GM23338 (cell line): ENCODE results near the gene PCED1A. TPM values are rescaled to one million over a fixed set of nuclear protein-coding genes. Genes with fewer than 3 reads are reported as not detected.
A peak's percentile ranks its signal among the peaks of the same experiment; 100 is the strongest.

Experiments used
- ATAC-seq: fragments of 200-7000 bp; cut with Tn5 transposase; 3 replicates; pipeline ENCODE4 v1.9.1; 2020
- DNase-seq: peaks from one replicate; pipeline ENCODE4 v3.0.0-alpha.2; 2015; ENCODE audit warnings: low spot score
- H2AFZ ChIP-seq: fragments of 200-600 bp; sonication (generic); 2 replicates; pipeline ENCODE4 v1.8.0; 2016; ENCODE audit warnings: antibody characterized with exemption, mild to moderate bottlenecking, moderate library complexity
- H3F3A ChIP-seq: fragments of 200-600 bp; sonication (generic); replicated peaks from 2 replicates; pipeline ENCODE4 v1.8.0; 2017; ENCODE audit warnings: antibody characterized with exemption, mixed run types, low read depth
- H3K27ac ChIP-seq: fragments of 200-600 bp; sonication (generic); 2 replicates; pipeline ENCODE4 v1.6.1; 2016; ENCODE audit warnings: low read depth
- H3K27me3 ChIP-seq: fragments of 200-600 bp; sonication (generic); 2 replicates; pipeline ENCODE4 v1.8.0; 2016; ENCODE audit warnings: mild to moderate bottlenecking, mixed run types, moderate library complexity; ENCODE audit not compliant: insufficient read depth
- H3K36me3 ChIP-seq: fragments of 200-600 bp; sonication (generic); 2 replicates; pipeline ENCODE4 v1.8.0; 2016; ENCODE audit warnings: mild to moderate bottlenecking; ENCODE audit not compliant: insufficient read depth
- H3K4me1 ChIP-seq: fragments of 200-600 bp; sonication (generic); 2 replicates; pipeline ENCODE4 v1.8.0; 2016; ENCODE audit warnings: mild to moderate bottlenecking, moderate library complexity; ENCODE audit not compliant: insufficient read depth
- H3K4me2 ChIP-seq: fragments of 200-600 bp; sonication (generic); 2 replicates; pipeline ENCODE4 v1.7.1; 2017; ENCODE audit warnings: mixed run types
- H3K4me3 ChIP-seq: fragments of 200-600 bp; sonication (generic); 2 replicates; pipeline ENCODE4 v1.6.1; 2016; ENCODE audit warnings: mixed run types
- H3K79me2 ChIP-seq: fragments of 200-600 bp; sonication (generic); replicated peaks from 2 replicates; pipeline ENCODE4 v1.8.0; 2017; ENCODE audit warnings: mild to moderate bottlenecking; ENCODE audit not compliant: insufficient read depth
- H3K9me2 ChIP-seq: fragments of 200-600 bp; sonication (generic); 2 replicates; pipeline ENCODE4 v1.8.0; 2017; ENCODE audit not compliant: insufficient read depth
- H4K20me1 ChIP-seq: fragments of 200-600 bp; sonication (generic); replicated peaks from 2 replicates; pipeline ENCODE4 v1.8.0; 2017; ENCODE audit warnings: mild to moderate bottlenecking; ENCODE audit not compliant: insufficient read depth
- H3K27ac Mint-ChIP-seq: 2 replicates; pipeline ENCODE4 v1.8.0; 2020; ENCODE audit warnings: inconsistent platforms, mild to moderate bottlenecking, moderate library complexity, mixed read lengths
- H3K27me3 Mint-ChIP-seq: 3 replicates; pipeline ENCODE4 v1.8.0; 2022; ENCODE audit warnings: low read depth, mild to moderate bottlenecking, moderate library complexity, mixed read lengths, inconsistent platforms; ENCODE audit not compliant: insufficient read depth, poor library complexity
- H3K36me3 Mint-ChIP-seq: 3 replicates; pipeline ENCODE4 v1.8.0; 2021; ENCODE audit warnings: low read depth, mild to moderate bottlenecking, inconsistent platforms, moderate library complexity, mixed read lengths
- H3K4me1 Mint-ChIP-seq: 3 replicates; pipeline ENCODE4 v1.8.0; 2020; ENCODE audit warnings: mild to moderate bottlenecking, inconsistent platforms, mixed read lengths
- H3K4me3 Mint-ChIP-seq: 3 replicates; pipeline ENCODE4 v1.8.0; 2021; ENCODE audit warnings: moderate library complexity, mild to moderate bottlenecking, inconsistent platforms, mixed read lengths
- H3K9me3 Mint-ChIP-seq: 3 replicates; pipeline ENCODE4 v1.8.0; 2020; ENCODE audit warnings: moderate library complexity, mild to moderate bottlenecking, inconsistent platforms, mixed read lengths
- CREB1 ChIP-seq: fragments of 250-450 bp; sonication (Bioruptor Pico); IDR thresholded peaks from 2 replicates; pipeline ENCODE4 v1.5.0; 2020; ENCODE audit warnings: low read depth, mild to moderate bottlenecking, moderate library complexity
- CTCF ChIP-seq, 2 experiments: fragments of 200-600 bp in 1 of 2; sonication (generic) in 1 of 2; conservative IDR thresholded peaks; 2 replicates each; pipeline versions ENCODE4 v1.5.1 to v1.6.1; 2016 to 2017; ENCODE audit warnings: antibody characterized with exemption in 2 of 2, low read depth in 2 of 2, mild to moderate bottlenecking in 2 of 2, moderate library complexity in 1 of 2
- ETS1 ChIP-seq: IDR thresholded peaks from 2 replicates; pipeline ENCODE4 v1.6.1; 2016; ENCODE audit warnings: antibody characterized with exemption
- EZH2 ChIP-seq: fragments of 200-600 bp; sonication (generic); IDR thresholded peaks from one replicate; pipeline ENCODE4 v1.8.0; 2017; ENCODE audit warnings: antibody characterized with exemption, mild to moderate bottlenecking, low read depth; ENCODE audit not compliant: unreplicated experiment
- EZH2phosphoT487 ChIP-seq: fragments of 200-600 bp; sonication (generic); IDR thresholded peaks from one replicate; pipeline ENCODE4 v1.8.1; 2018; ENCODE audit warnings: antibody characterized with exemption; ENCODE audit not compliant: unreplicated experiment
- JUNB ChIP-seq: IDR thresholded peaks from one replicate; pipeline ENCODE4 v1.6.1; 2016; ENCODE audit warnings: antibody characterized with exemption; ENCODE audit not compliant: unreplicated experiment
- NANOG ChIP-seq: IDR thresholded peaks from 2 replicates; pipeline ENCODE4 v1.6.1; 2016; ENCODE audit warnings: antibody characterized with exemption, borderline replicate concordance
- POLR2AphosphoS5 ChIP-seq: IDR thresholded peaks from 2 replicates; pipeline ENCODE4 v1.6.1; 2016; ENCODE audit warnings: antibody characterized with exemption, low read depth
- REST ChIP-seq: IDR thresholded peaks from one replicate; pipeline ENCODE4 v1.6.1; 2018; ENCODE audit warnings: antibody characterized with exemption; ENCODE audit not compliant: unreplicated experiment
- STAT1 ChIP-seq: IDR thresholded peaks from one replicate; pipeline ENCODE4 v1.6.1; 2016; ENCODE audit warnings: antibody characterized with exemption; ENCODE audit not compliant: unreplicated experiment
- ZNF114 ChIP-seq: fragments of 250-450 bp; sonication (Bioruptor Pico); IDR thresholded peaks from 2 replicates; pipeline ENCODE4 v1.5.0; 2020; ENCODE audit warnings: mild to moderate bottlenecking, moderate library complexity
- ZNF331 ChIP-seq: fragments of 250-450 bp; sonication (Bioruptor Pico); IDR thresholded peaks from 2 replicates; pipeline ENCODE4 v1.5.0; 2020; ENCODE audit warnings: low read depth, mild to moderate bottlenecking, moderate library complexity
- ZNF462 ChIP-seq: fragments of 250-450 bp; sonication (Bioruptor Pico); IDR thresholded peaks from 2 replicates; pipeline ENCODE4 v1.5.0; 2020; ENCODE audit warnings: mild to moderate bottlenecking, moderate library complexity
- polyA plus RNA-seq: library from polyadenylated mRNA; unstranded; fragments of >200 nt; fragmentation: Nextera tagmentation; extraction: Ambion mirVana; gene quantifications from 2 replicates; pipeline ENCODE4 v1.2.1, GENCODE V29; 2016
- total RNA-seq: library from RNA; depleted of rRNA; stranded (reverse); fragments of >200 nt; shearing (Covaris generic); gene quantifications from 2 replicates; pipeline ENCODE4 v1.2.3, GENCODE V29; 2014

The PCED1A gene
- total and polyA plus RNA-seq, 2 experiments from 2014 or later = 5.0 to 8.9 TPM

- Histone ChIP-seq H3K27me3 (peaks cover 28% of the 10 kb centered on the region), H3K4me1 (peaks cover 5% of the 10 kb centered on the region), H4K20me1 (peaks cover 17% of the 10 kb centered on the region), H3K79me2 (peaks cover 43% of the 10 kb centered on the region), H3K36me3 (no peaks in the 10 kb centered on the region), H3K4me2 (peak within 1 kb of the TSS; percentile 99), H3K27ac (peak within 1 kb of the TSS; percentile 72; the same call in 1 of the 2 replicates), H2AFZ (peak within 1 kb of the TSS; percentile 100), H3K9me2 (no peaks in the 10 kb centered on the region), H3K4me3 (peak within 1 kb of the TSS; percentile 91), H3F3A (0 out of 2 replicates have a peak, but pooled peaks cover 5% of the 10 kb centered on the region)
- H3K4me3 Mint-ChIP-seq = peak within 1 kb of the TSS; percentile 91
- no peaks in the 10 kb centered on the region for H3K9me3 Mint-ChIP-seq
- DNase-seq = peak; percentile 95
- peaks cover 7% of the 10 kb centered on the region for H3K36me3 Mint-ChIP-seq
- peak; percentile 83 for ATAC-seq
- peaks cover 30% of the 10 kb centered on the region for H3K27me3 Mint-ChIP-seq
- H3K4me1 Mint-ChIP-seq = peaks cover 31% of the 10 kb centered on the region
- TF ChIP-seq REST (no peak), POLR2AphosphoS5 (peak; percentile 95), STAT1 (no peak), EZH2 (no peak), ETS1 (no peak; the same call in 1 of the 2 replicates), NANOG (no peak), CREB1 (peak; percentile 26; the same call in 1 of the 2 replicates), CTCF (conservative IDR thresholded peaks at IDR 0.05; ENCODE audit: low read depth in 2 of 2) (no peak), ZNF462 (CRISPR knock-in tag) (no peak), ZNF331 (CRISPR knock-in tag) (no peak), JUNB (no peak), ZNF114 (CRISPR knock-in tag) (no peak), EZH2phosphoT487 (no peak)
- H3K27ac Mint-ChIP-seq = peak within 1 kb of the TSS; percentile 83
These were observed 32.7 kb upstream of the PCED1A start, which contains the start of gene PTPRA for GRCh38 chr20:2873010-2873746. Gene PTPRA, plus strand, starts transcription at chr20:2873481. Its CDS starts 90,797 bp downstream, at chr20:2964278.
